ENCODE measurements around the gene SCUBE2. TPM values are rescaled to one million over a fixed set of nuclear protein-coding genes. Genes with fewer than 3 reads are reported as not detected.

Gene SCUBE2
- total RNA-seq, 1 experiment from 2014 or later: 0.18 TPM

GRCh38 chr11:9121469-9121796 is 30.0 kb upstream of the SCUBE2 start:
- Histone ChIP-seq H3K27ac (ENCODE audit: low read length) (no peak overlapping the region), H3K27me3 (ENCODE audit: low read length) (no peaks in the 10 kb centered on the region), H3K4me3 (ENCODE audit: low read length) (no peak overlapping the region), H3K4me1 (ENCODE audit: insufficient read depth, low read length) (peaks cover under 1% of the 10 kb centered on the region), H2AFZ (ENCODE audit: low read length) (no peak overlapping the region), H3K9ac (ENCODE audit: low read length) (no peak overlapping the region), H3K36me3 (ENCODE audit: low read depth, low read length) (no peaks in the 10 kb centered on the region), H3K4me2 (ENCODE audit: low read length) (no peak overlapping the region), H3K9me3 (ENCODE audit: low read length) (no peaks in the 10 kb centered on the region), H3K9me2 (replicated peaks; ENCODE audit: low read length) (no peaks in the 10 kb centered on the region), H4K20me1 (ENCODE audit: low read length) (no peaks in the 10 kb centered on the region), H3F3A (ENCODE audit: low read length, unreplicated experiment) (no peaks in the 10 kb centered on the region), H3K79me2 (ENCODE audit: low read length) (no peaks in the 10 kb centered on the region)
- TF ChIP-seq EZH2phosphoT487 (IDR thresholded peaks at IDR 0.05; ENCODE audit: borderline replicate concordance, low read length) (no peak), CTCF (conservative IDR thresholded peaks at IDR 0.05; ENCODE audit: low read depth, low read length) (no peak), EZH2 (IDR thresholded peaks at IDR 0.05; ENCODE audit: low read length, unreplicated experiment) (no peak)
- ATAC-seq (no peak), DNase-seq (no peak)
- ChIA-PET POLR2A (ENCODE audit: unreplicated experiment) (no interaction called here), CTCF (no interaction called here)
- intact Hi-C loops (cut with micrococcal nuclease): no loop called here
- BruUV-seq (replicated peaks): no TSS peak

- Histone ChIP-seq H3K4me3 (ENCODE audit: low read length) (no peak overlapping the region), H3K4me2 (ENCODE audit: low read length) (no peak overlapping the region), H3K9ac (ENCODE audit: low read length) (no peak overlapping the region), H3K79me2 (ENCODE audit: low read length) (no peaks in the 10 kb centered on the region), H3K36me3 (ENCODE audit: low read depth, low read length) (no peaks in the 10 kb centered on the region), H3K9me3 (ENCODE audit: low read length) (no peaks in the 10 kb centered on the region), H4K20me1 (ENCODE audit: low read length) (no peaks in the 10 kb centered on the region), H2AFZ (ENCODE audit: low read length) (no peak overlapping the region), H3F3A (ENCODE audit: low read length, unreplicated experiment) (no peaks in the 10 kb centered on the region), H3K27me3 (ENCODE audit: low read length) (no peaks in the 10 kb centered on the region), H3K27ac (ENCODE audit: low read length) (no peak overlapping the region), H3K9me2 (replicated peaks; ENCODE audit: low read length) (no peaks in the 10 kb centered on the region), H3K4me1 (ENCODE audit: insufficient read depth, low read length) (no peaks in the 10 kb centered on the region)
- POLR2A ChIA-PET (ENCODE audit: unreplicated experiment): no interaction called here
- intact Hi-C loops (cut with micrococcal nuclease): no loop called here
- peak; percentile 16 for DNase-seq
- ATAC-seq: no peak; the same call in 1 of the 2 replicates
- BruUV-seq (replicated peaks): no TSS peak
- CTCF ChIA-PET: no interaction called here
- TF ChIP-seq EZH2 (IDR thresholded peaks at IDR 0.05; ENCODE audit: low read length, unreplicated experiment) (no peak), CTCF (conservative IDR thresholded peaks at IDR 0.05; ENCODE audit: low read depth, low read length) (peak; percentile 54), EZH2phosphoT487 (IDR thresholded peaks at IDR 0.05; ENCODE audit: borderline replicate concordance, low read length) (no peak)
Observed at GRCh38 chr11:9120664-9121468, 29.5 kb upstream of the SCUBE2 start.

- Histone ChIP-seq H3K4me1 (ENCODE audit: insufficient read depth, low read length) (no peaks in the 10 kb centered on the region), H3K27me3 (ENCODE audit: low read length) (no peaks in the 10 kb centered on the region), H2AFZ (ENCODE audit: low read length) (no peak overlapping the region), H3K9me2 (replicated peaks; ENCODE audit: low read length) (no peaks in the 10 kb centered on the region), H3K4me3 (ENCODE audit: low read length) (no peak overlapping the region), H3K36me3 (ENCODE audit: low read depth, low read length) (no peaks in the 10 kb centered on the region), H3K79me2 (ENCODE audit: low read length) (no peaks in the 10 kb centered on the region), H3K27ac (ENCODE audit: low read length) (no peak overlapping the region), H3F3A (ENCODE audit: low read length, unreplicated experiment) (no peaks in the 10 kb centered on the region), H3K9ac (ENCODE audit: low read length) (no peak overlapping the region), H4K20me1 (ENCODE audit: low read length) (no peaks in the 10 kb centered on the region), H3K9me3 (ENCODE audit: low read length) (no peaks in the 10 kb centered on the region), H3K4me2 (ENCODE audit: low read length) (no peak overlapping the region)
- BruUV-seq (replicated peaks): no TSS peak
- TF ChIP-seq EZH2phosphoT487 (IDR thresholded peaks at IDR 0.05; ENCODE audit: borderline replicate concordance, low read length) (no peak), CTCF (conservative IDR thresholded peaks at IDR 0.05; ENCODE audit: low read depth, low read length) (no peak), EZH2 (IDR thresholded peaks at IDR 0.05; ENCODE audit: low read length, unreplicated experiment) (no peak)
- no peak for ATAC-seq
- intact Hi-C loops (cut with micrococcal nuclease): no loop called here
- ChIA-PET CTCF (no interaction called here), POLR2A (ENCODE audit: unreplicated experiment) (interaction anchor here (0.7 kb wide), 1 partner anchor 125 kb away, joined by 8 read pairs; no protein-coding TSS in a partner anchor)
- no peak for DNase-seq
Observed at GRCh38 chr11:9118277-9118676, 26.9 kb upstream of the SCUBE2 start.

Measured in PC-3 (cell line).